ENCODE results near the gene DAP3.
"Not testable (repeated sequence)": the region's sequence is repeated elsewhere in the genome, so short reads cannot be mapped to it uniquely, and the experiment has no call there.

DAP3 gene

DNA sequence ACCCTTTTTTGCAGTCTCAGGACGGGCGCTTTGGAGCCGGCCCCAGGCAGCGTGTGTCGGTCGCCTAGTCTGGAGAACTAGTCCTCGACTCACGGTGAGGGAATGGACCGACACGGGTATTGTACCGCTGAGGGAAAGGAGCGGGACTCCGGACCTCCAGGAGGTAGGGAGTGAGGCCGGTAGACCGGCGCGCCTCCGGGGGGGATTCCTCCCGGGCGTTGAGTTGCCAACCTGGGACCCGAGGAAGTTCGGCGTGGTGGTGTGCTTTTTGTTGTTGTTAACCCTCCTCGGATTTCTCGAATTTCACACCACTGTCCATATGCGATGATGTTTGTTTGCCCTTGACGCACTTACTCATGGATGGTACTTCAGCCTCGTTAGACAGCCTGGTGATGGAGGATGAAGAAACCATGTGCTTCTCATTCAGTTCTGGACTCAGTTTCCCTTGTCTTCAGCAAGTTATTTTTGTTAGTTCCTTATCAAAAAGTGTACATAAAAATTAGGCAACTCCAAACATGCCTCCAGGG lies at the start of gene DAP3:
Gene DAP3, plus strand, starts transcription at position 11 of the 527 bp plus-strand sequence. CDS start 20,689 bp downstream, outside the sequence.
- DNase-seq: not testable (repeated sequence)

DNA sequence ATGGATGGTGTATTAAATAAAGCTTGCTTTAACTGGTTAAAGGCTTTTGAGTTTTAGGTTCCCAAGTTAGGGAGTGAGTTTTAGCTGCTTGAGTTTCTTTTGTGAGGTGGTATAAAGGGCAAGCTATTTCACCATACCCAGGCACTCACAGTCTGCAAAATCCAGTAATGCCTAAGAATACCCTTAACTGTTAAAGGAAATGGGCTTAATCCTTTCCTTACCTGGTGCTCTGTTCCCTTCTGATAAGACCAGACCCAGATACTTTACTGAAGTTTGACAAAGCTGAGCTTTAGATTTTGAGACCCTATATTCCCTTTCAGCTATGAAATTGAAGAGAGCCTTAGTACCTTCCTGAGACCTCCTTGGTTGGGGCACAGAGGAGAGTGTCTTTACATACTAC lies 48.5 kb upstream of the DAP3 start:
- DNase-seq: no peak

DNA sequence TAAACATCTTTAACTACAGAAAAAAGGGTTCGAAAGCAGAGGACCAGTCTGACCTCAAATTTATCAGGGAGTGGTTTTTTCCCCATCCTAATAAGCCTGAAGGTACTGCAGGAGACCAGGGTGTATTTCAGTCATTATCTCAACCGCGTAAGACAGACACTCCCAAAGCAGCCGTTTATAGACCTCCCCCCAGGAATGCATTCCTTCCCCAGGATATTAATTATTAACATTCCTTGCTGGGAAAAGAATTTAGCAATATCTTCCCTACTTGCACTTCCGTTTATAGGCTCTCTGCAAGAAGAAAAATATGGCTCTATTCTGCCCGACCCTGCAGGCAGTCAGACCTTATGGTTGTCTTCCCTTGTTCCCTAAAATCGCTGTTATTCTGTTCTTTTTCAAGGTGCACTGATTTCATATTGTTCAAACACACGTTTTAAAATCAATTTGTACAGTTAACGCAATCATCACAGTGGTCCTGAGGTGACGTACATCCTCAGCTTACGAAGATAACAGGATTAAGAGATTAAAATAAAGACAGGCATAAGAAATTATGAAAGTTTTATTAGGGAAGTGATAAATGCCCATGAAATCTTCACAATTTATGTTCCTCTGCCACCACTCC lies 46.2 kb upstream of the DAP3 start:
- not testable (repeated sequence) for DNase-seq

DNA sequence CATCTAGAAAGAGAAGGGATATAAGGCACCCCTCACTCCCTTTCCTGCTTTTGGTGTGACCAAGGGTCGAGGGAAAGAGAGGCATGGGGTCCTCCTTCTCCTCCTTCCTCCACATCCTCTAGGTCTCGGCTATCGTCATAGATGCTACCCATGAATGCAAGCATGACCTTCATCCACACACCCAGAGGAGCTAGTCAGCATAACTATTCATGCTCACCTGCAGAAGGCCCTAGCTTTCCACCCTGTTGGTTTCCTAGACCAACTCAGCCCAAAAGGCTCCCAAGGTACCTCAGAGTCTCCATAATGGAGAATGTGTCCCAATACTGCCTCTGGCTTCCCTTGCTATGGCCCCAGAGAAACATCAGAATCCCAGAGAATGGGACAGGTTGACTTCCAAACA lies 45.7 kb upstream of the DAP3 start:
- DNase-seq: no peak

DNA sequence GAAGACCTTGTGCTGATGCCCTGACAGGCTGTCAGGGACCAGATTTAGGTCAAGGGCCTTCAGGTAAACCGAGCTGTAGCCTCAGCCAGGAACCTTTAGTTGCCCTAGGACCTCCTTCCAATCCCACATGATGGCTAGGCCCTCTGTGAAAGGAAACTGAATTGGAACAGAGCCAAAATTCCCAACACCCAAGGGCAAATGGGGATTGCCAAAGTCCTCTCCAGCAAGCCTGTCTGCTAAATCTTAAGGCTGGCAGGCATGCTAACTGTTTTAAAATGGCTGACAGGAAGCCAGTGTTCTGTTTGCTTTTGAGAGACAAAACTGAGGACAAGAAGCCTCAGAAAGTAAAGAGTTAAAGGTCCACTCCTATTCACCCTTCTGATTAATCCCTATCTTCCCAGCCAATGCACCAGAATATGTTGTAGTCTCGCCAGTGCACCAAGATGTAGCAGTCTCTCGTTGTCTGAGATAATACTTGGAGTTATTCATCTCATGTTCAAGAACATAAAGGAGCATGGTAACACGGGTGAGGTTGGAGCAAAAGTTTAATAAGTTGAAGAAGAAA lies 43.8 kb upstream of the DAP3 start:
- no peak for DNase-seq

DNA sequence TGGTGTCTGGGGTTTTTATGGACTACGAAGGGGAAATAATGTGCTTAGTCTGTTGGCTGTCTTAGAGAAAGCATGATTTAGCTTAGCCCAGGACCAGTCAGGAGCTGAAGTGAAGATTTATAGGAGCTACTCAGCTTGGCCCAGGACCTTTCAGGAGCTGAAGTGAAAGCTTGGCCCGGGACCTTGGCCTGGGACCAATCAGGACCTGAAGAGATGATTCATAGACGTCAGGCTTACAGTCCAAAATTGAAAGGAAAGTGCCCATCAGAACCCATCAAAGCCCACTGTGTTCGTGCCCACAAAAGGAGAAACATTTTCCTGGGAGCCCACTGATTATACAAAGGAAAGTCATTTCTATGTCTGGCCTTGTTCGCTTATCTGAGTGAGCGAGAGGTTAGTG lies 43.2 kb upstream of the DAP3 start:
- no peak for DNase-seq

DNA sequence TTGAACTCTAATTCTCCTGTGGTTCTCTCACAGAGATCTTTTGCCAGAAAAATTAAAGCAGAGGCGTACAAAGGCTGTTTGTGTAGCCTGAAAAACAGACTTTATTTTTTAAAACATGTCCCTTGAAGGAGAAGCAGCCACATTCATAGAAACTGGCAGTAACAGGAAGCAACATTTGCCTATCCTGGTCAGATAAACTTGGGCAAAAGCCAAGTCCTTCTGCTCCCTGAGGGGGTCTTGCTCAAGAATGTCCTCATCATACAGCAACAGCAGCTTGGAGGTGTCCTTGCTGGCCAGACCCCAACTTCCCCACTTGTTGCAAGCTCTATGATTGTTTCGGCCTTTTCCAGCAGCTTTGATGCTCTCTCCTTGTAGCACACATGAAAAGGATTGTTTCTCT lies 42.6 kb upstream of the DAP3 start:
- no peak for DNase-seq

DNA sequence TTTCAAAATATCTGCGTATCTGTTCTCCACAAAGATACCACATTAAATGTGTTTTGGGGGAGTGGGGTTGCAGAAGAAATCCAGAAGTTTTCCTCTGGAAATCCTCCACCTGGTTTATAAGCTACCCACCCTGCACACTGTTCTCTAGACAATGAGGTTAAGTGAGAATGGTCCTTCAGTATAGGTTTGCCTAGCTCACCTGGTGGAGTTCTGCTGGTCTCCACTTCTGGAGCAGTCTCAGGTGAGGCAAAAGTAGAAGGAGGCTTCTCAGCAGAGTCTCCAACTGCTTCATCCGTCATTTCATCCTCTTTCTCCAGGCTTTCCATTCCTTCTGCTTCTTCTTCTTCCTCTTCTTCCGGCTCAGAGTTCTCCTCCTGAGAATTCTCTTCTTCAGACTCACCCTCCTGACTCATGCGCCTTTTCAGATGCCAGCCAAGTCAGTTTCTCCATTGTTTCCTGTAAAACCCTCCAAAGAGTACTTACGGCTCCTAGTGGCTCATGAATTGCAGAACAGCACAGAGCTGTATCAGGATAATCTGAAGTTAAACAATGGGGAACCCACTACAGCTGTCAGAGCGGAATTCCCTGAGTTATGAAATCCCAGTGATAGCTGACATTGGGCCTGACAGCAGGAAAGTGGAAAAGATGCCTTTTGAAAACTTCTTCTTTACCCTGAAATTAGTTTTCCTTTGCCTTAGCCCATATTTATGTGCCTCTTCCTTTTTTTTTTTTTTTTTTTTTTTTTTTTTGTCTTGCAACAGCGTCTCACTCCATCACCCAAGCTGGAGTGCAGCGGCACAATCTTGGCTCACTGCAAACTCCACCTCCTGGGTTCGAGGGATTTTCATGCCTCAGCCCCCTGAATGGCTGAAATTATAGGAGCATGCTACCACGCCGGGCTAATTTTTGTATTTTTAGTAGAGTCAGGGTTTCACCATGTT lies 40.4 kb upstream of the DAP3 start:
- no peak for DNase-seq

DNA sequence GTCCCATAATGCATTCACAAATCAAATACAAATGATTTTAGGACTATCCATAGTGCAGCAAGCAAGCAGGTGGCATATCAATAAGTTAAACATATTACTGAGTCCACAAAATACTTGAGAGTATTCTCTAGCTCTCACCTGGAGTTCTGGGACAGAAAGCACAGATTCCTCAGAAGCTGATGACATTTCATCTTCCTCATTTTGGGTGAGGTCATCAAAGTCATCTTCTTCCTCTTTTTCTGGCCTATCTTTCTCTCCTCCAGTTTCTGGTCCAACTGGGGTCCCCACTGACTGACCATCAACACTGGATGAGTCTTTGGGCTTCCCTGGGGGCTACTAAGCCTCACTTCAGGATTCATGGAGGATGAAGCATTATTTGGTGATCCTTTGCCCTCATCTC lies 39.2 kb upstream of the DAP3 start:
- DNase-seq: no peak

DNA sequence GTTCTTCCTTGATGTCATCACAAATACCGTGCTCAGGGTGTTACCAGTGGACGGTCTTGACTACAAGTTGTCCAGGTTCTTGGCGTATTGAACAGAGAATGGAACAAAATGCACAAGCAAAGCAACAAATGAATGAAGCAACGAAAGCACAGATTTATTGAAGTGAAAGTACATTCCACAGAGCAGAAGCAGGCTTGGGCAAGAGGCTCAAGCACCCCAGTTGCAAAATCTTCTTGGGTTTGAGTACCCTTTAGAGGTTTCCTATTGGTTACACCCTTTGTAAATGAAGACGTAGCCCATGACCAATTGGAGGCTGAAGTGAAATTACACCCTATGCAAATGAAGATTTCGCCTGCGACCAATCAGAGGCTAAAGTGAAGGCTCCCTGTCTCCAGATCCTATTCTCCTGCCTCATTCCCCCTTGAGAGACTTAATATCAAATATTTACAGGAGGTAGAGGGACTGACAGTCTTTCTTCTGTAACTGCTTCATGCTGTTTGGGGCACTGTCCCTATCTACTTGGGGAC lies 38.6 kb upstream of the DAP3 start:
- no peak for DNase-seq

DNA sequence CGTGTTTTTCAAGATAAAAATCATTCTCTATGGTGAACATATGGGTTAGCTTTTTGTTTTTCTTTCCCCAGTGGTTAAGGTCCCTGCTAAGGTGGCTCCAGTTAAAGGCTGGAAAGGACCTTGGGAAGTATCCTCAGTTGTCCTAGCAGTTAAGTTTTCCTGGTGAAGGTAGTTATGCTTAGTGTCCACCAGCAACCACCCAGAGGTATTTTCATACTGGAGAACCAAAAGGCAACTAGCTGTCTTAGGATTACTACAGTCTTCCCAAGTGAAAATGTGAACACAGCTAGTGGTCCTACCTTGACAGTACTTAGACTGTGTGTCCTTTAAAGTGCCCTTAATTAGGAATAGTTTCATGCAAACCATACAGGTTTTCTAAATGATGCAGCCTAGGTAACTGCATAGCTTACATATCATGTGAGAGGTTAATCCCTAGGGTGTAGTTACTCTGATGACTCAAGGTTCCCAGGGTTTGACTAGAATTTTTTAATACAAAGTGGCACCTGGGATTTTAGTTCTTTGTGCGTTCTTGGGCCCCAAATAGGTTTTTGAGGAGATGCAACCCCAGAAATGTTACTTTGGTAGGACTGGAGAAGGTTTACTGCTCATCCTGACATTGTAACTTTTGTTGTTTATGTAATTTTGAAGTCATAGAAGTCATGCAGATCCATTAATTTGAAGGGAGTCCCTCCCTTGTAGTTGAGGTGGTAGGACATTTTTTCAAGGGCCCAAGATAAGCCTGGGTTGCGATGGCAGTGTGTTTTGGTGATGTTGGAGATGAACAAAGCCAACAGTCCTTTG lies 36.8 kb upstream of the DAP3 start:
- no peak for DNase-seq

DNA sequence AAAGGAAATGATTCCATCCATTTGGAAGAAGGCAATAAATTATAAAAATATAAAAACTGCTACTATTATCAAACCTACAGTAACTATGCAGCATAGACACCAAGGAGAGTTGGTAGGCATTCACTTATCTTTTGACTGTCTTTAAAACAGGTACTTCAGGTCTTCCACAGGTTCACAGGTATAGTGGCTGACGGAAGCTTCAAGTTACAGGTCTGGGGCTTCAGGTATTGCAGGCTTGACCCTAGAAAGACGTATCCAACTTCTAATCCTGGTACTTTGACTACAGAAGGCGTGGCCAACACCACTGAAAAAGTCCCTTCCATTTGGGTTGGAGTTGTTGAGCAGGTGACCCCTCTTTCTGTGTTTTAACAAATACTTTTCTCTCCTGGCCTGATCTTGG lies 35.9 kb upstream of the DAP3 start:
- DNase-seq: no peak

DNA sequence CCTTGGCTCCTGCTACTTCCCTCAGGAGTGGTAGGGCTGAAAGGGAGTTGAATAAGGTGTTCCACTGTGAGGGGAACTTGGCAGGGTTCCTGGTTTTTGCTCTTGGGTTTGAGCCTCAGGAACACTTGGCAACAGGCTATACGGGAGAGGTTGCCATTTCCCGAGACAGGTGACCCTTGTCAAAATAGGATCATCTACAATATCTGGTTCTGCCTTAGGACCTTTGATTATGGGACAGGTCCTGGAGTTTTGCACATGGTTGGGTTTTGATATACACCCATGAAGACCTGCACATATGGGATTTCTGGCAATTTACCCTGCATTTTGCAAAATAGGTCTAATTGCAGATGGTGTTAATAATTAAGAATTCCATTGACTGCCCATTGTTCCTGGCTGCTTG lies 31.4 kb upstream of the DAP3 start:
- DNase-seq: no peak

DNA sequence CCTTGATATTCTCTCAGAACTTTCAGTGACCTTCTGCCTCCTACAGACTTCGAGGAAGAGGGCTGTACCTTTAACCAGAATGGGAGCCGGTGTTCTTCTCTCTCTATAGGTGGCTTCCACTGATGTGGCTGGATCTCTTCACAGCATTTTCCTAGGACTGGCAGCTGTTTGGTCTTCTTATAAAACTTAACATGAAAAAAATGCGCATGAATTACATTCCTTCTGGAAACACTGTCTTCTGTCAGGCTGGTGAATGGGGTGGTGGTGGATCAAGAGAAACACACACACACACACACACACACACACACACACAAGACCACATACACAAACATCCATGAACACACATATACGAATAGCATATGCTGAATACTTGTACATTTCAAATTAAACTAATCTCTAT lies 27.7 kb upstream of the DAP3 start:
- not testable (repeated sequence) for DNase-seq

DNA sequence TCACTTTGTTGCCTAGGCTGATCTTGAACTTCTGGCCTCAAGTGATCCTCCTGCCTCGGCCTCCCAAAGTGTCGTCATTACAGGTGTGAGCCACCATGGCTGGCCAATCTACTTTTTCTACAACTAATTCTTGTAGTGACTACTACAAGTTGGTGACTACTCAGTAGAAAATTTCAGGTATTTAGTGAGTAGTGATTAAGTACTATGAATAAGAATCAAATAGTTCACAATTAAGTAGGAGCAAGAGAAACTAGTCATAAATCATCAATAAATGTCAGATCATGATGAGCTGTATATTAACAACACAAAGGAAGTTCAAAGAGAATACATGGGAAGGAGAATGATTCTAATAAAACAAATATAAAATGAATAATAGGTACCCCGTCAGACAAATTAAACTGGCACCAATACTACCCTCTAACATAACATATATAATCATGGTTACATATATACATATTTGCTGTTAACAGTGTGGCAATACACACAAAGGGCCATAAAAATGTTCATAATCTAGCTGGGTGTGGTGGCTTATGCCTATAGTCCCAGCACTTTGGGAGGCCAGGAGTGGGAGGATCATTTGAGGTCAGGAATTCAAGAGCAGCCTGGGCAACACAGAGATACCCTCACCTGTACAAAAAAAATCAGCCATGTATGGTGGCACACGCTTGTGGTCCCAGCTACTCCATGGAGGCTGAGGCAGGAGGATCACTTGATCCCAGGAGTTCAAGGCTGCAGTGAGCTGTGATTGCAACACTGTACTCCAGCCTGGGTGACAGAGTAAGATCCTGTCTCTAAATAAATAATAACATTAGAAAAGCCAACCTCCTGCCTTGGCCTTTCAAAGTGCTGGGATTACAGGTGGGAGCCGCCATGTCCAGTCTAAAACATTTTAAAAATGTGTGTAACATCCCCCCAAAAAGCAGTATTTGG lies 19.4 kb upstream of the DAP3 start:
- DNase-seq: no peak

DNA sequence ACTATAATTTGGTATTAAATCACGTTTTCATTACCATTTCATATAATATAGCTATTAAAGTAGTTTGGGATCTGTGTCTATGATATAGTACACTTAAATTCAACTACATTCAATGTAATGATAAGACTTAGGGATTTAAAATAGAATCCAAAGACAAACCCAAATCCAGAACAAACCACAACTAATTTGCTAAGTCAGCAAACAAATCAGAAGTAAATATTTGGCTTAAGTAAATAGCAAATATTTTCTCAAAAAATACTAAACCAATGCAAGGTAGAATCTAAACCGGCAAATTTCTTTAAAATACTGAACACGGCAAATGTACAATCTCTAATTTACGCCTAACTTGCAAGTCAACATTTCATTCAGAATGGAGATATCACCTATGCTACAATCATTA lies 17.1 kb upstream of the DAP3 start:
- DNase-seq: no peak

DNA sequence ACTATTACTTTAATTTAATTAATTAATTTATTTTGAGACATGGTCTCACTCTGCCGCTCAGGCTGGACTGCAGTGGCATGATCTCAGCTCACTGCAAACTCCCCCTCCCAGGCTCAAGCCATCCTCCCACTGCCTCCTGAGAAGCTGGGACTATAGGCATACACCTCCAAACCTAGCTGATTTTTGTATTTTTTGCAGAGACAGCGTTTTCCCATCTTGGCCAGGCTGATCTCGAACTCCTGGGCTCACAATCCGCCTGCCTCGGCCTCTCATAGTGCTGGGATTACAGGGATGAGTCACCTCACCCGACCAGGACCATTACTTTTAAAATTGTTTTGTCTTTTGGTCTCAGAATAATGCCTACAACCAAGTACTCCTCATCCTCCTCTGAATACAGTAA lies 15.9 kb upstream of the DAP3 start:
- DNase-seq: no peak

DNA sequence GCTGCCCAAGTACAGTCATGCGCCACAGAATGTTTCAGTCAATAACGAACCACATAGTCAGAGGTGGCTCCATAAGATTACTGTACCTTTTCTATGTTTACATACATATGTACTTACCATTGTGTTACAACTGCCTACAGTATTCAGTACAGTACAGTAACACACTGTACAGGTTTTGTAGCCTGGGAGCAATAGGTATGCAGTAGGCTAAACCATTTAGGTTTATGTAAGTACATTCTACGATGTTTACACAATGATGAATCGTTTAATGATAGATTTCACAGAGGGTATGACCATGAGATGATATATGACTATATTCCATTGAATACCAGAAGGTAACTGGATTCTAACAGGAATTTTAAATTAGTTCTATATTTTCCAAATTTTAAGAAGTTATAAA lies 10.9 kb upstream of the DAP3 start:
- DNase-seq: no peak

DNA sequence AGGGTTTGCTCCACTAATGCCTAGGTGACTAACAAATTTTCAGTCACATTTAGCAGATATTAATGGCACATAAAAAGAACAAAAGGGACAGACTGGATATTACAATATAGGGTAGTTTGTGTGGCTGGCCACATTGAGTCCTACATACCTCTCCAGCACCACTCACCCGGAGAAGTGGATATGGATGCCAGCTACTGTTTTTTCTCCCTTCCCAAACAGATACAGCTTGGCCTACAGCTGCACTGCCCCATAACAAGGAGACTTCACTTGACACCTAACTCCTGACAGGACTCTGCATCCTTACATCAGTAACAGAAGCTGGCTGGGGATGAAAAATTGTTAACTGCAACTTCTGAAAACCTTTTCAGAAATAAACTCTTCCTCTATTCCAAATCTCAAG lies 9.9 kb upstream of the DAP3 start:
- DNase-seq: not testable (repeated sequence)

DNA sequence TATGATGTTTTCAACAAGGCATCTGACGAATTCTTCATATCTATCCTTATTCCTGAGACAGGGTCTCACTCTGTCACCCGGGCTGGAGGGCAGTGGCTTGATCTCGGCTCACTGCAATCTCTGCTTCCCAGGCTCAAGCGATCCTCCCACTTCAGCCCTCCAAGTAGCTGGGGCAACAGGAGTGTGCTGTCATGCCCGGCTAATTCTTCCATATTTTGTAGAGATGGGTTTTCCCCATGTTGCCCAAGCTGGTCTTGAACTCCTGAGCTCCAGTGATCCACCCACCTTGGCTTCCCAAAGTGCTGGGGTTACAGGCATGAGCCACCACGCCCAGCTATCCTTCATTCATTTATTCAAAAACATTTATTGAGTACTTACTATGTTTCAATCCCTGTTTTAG lies 8.4 kb upstream of the DAP3 start:
- no peak for DNase-seq

DNA sequence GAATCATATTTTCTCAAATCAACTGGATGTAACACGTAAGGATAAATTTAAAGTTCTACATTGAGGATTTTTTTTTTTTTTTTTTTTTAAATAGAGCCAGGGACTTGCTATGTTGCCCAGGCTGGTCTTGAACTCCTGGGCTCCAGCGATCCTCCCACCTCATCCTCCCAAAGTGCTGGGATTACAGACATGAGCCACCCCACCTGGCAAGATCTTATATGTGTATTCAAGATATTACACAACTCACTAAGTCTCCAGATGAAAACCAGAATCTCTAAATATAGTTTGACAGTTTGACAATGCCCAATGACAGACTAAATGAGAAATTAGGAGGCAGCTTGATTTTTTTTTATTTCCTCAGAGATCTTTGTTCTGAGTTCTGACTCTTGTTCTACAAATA lies 7.1 kb upstream of the DAP3 start:
- no peak for DNase-seq
